ENCODE results near the gene TENM4.

The TENM4 gene

DNA sequence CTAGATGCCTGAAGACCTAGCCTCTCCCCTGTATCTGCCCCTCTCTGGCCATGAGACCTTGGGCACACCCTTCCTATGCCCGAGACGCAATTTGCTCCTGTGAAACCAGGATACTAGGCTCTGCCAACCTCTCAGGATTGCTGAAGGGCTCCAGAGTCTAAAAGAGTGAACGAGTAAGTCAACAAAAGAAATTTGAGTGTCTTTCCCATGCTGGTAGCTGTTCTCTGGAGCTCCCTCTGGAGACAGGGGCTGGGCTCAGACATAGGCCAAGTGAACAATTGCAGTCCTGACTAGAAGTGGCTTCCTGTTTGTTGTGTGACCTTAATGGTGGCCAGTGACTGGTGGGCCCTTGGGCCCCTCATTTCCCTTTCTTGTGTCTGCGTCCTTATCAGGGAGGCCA lies 677.2 kb downstream of the TENM4 start:
- H3K9me3 Mint-ChIP-seq = no peaks in the 10 kb centered on the region
- H3K36me3 Mint-ChIP-seq (ENCODE audit: low read depth) = no peaks in the 10 kb centered on the region
- H3K27ac Mint-ChIP-seq = no peak overlapping the region
- no peaks in the 10 kb centered on the region for H3K4me1 Mint-ChIP-seq (ENCODE audit: low read depth)
- no peak overlapping the region for H3K4me3 Mint-ChIP-seq
- intact Hi-C loops (cut with micrococcal nuclease) = no loop called here
- H3K27me3 Mint-ChIP-seq = peaks cover 9% of the 10 kb centered on the region

GRCh38 chr11:78762105-78762504 lies 678.7 kb downstream of the TENM4 start:
- H3K4me3 Mint-ChIP-seq = no peak overlapping the region
- no peak overlapping the region for H3K27ac Mint-ChIP-seq
- H3K36me3 Mint-ChIP-seq (ENCODE audit: low read depth) = no peaks in the 10 kb centered on the region
- H3K27me3 Mint-ChIP-seq = peaks cover 4% of the 10 kb centered on the region
- intact Hi-C loops (cut with micrococcal nuclease) = no loop called here
- H3K4me1 Mint-ChIP-seq (ENCODE audit: low read depth) = no peaks in the 10 kb centered on the region
- no peaks in the 10 kb centered on the region for H3K9me3 Mint-ChIP-seq

DNA sequence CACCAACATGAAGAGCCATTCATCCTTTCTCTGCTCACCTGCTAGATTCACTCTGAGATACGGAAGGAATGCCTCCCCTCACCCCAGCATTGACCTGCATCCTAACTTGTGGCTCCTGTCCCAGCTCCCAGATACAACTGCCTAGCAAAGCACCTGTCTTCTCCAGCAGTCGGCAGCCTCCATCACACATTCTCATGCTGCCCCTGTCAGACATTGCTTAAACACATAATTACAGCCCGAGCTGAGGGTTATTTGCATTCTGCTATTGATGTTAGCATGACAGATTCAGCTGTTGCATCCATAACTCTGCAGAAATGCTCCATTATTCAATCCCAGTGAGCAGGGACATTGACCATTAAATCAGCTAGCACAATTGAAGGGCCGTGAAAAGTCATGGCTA lies 681.8 kb downstream of the TENM4 start:
- no peak overlapping the region for H3K4me3 Mint-ChIP-seq
- H3K27ac Mint-ChIP-seq = no peak overlapping the region
- peaks cover 3% of the 10 kb centered on the region for H3K27me3 Mint-ChIP-seq
- H3K36me3 Mint-ChIP-seq (ENCODE audit: low read depth) = no peaks in the 10 kb centered on the region
- H3K9me3 Mint-ChIP-seq = no peaks in the 10 kb centered on the region
- H3K4me1 Mint-ChIP-seq (ENCODE audit: low read depth) = no peaks in the 10 kb centered on the region
- intact Hi-C loops (cut with micrococcal nuclease) = no loop called here

- Mint-ChIP-seq H3K9me3 (no peaks in the 10 kb centered on the region), H3K27ac (no peak overlapping the region), H3K4me1 (ENCODE audit: low read depth) (no peaks in the 10 kb centered on the region), H3K27me3 (peaks cover 9% of the 10 kb centered on the region), H3K36me3 (ENCODE audit: low read depth) (no peaks in the 10 kb centered on the region), H3K4me3 (no peak overlapping the region)
- intact Hi-C loops (cut with micrococcal nuclease) = no loop called here
Measured at GRCh38 chr11:78753297-78753696, 687.5 kb downstream of the TENM4 start.

DNA sequence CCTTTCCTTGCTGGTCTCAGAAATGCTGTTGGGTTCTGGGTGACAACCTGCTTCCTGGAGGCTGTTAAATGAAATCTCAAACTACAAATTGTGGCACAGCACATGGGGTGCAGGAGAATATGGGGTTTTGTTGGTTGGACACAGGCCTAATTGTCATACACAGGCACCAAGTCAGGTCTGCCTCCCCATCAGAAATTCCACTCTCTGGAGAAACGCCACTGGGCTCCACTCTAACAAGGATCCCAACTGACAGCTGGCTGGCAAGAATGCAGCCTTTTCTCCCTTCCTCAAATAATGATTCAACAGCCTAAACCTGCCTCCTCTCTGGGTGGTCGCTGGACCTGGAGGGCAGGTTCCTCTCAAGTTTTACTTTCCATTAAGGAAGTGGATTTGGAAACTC lies 688.3 kb downstream of the TENM4 start:
- H3K36me3 Mint-ChIP-seq (ENCODE audit: low read depth) = no peaks in the 10 kb centered on the region
- H3K9me3 Mint-ChIP-seq = no peaks in the 10 kb centered on the region
- no peak overlapping the region for H3K27ac Mint-ChIP-seq
- peaks cover 9% of the 10 kb centered on the region for H3K27me3 Mint-ChIP-seq
- no peaks in the 10 kb centered on the region for H3K4me1 Mint-ChIP-seq (ENCODE audit: low read depth)
- no peak overlapping the region for H3K4me3 Mint-ChIP-seq
- intact Hi-C loops (cut with micrococcal nuclease) = no loop called here

DNA sequence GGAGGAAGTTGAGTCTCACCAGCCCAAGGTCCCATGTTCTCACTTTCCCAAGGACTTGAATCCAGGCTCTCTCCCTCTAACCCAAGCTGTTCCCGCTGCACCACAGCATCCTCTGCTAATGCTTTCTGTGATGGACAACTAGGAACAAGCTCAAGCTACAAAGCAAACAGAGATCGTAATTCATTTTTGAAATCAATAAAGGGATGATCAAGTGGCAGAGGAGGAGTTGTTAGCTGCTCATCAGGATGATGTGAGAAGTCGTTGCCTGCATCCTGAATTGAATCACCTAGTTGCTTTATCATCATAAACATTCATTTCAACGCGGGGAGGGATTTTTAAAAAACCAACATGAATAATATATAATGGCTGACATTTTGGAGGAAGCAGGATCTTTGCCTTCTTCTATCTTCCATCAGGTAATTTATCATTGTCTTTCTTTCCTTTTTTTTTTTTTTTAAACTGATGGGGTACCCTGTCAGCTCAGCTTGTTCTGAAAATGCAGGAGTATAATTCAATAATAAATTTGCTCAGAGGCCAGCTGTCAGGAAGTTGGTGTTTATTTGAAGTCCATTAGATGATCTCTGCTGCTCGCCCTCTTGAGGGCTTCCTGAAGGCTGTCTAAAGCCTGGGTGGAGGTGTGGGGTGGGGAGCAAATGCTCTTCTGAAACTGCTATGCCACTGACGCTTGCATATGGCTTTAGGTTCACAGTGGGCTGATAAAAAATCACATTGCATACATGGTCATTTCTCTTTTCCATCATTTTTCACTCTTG lies 691.7 kb downstream of the TENM4 start:
- Mint-ChIP-seq H3K36me3 (ENCODE audit: low read depth) (no peaks in the 10 kb centered on the region), H3K4me3 (no peak overlapping the region), H3K27ac (no peak overlapping the region), H3K4me1 (ENCODE audit: low read depth) (no peaks in the 10 kb centered on the region), H3K27me3 (peaks cover 11% of the 10 kb centered on the region), H3K9me3 (no peaks in the 10 kb centered on the region)
- intact Hi-C loops (cut with micrococcal nuclease) = no loop called here

DNA sequence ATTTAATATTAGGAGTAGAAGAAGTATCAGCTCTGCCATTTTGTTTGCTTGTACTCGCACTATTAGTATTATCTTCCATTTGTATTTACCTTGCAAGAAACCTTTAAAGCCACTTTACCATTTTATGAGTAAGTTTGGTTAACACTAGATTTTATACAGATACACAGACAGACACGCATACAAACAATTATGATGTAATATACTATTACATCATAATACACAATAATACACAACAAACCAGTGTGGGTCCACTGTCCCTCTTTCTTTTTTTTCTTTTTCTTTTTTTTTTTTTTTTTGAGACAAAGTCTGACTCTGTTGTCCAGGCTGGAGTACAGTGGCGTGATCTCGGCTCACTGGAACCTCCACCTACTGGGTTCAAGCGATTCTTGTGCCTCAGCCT lies 695.9 kb downstream of the TENM4 start:
- no peaks in the 10 kb centered on the region for H3K9me3 Mint-ChIP-seq
- no peaks in the 10 kb centered on the region for H3K4me1 Mint-ChIP-seq (ENCODE audit: low read depth)
- H3K4me3 Mint-ChIP-seq = no peak overlapping the region
- peaks cover 13% of the 10 kb centered on the region for H3K27me3 Mint-ChIP-seq
- intact Hi-C loops (cut with micrococcal nuclease) = no loop called here
- H3K27ac Mint-ChIP-seq = no peak overlapping the region
- H3K36me3 Mint-ChIP-seq (ENCODE audit: low read depth) = no peaks in the 10 kb centered on the region

- intact Hi-C loops (cut with micrococcal nuclease) = no loop called here
- H3K9me3 Mint-ChIP-seq = no peaks in the 10 kb centered on the region
- no peaks in the 10 kb centered on the region for H3K4me1 Mint-ChIP-seq (ENCODE audit: low read depth)
- no peaks in the 10 kb centered on the region for H3K36me3 Mint-ChIP-seq (ENCODE audit: low read depth)
- H3K27me3 Mint-ChIP-seq = peaks cover 13% of the 10 kb centered on the region
- no peak overlapping the region for H3K4me3 Mint-ChIP-seq
- no peak overlapping the region for H3K27ac Mint-ChIP-seq
Measured at GRCh38 chr11:78744202-78744601, 696.6 kb downstream of the TENM4 start.

- intact Hi-C loops (cut with micrococcal nuclease) = no loop called here
- Mint-ChIP-seq H3K27me3 (peaks cover 10% of the 10 kb centered on the region), H3K4me1 (ENCODE audit: low read depth) (no peaks in the 10 kb centered on the region), H3K4me3 (no peak overlapping the region), H3K36me3 (ENCODE audit: low read depth) (no peaks in the 10 kb centered on the region), H3K9me3 (no peaks in the 10 kb centered on the region), H3K27ac (no peak overlapping the region)
Measured at GRCh38 chr11:78742430-78742829, 698.4 kb downstream of the TENM4 start.

GRCh38 chr11:78741741-78742140 lies 699.1 kb downstream of the TENM4 start:
- Mint-ChIP-seq H3K4me1 (ENCODE audit: low read depth) (no peaks in the 10 kb centered on the region), H3K4me3 (no peak overlapping the region), H3K27me3 (peaks cover 9% of the 10 kb centered on the region), H3K36me3 (ENCODE audit: low read depth) (no peaks in the 10 kb centered on the region), H3K9me3 (no peaks in the 10 kb centered on the region), H3K27ac (no peak overlapping the region)
- intact Hi-C loops (cut with micrococcal nuclease) = no loop called here

DNA sequence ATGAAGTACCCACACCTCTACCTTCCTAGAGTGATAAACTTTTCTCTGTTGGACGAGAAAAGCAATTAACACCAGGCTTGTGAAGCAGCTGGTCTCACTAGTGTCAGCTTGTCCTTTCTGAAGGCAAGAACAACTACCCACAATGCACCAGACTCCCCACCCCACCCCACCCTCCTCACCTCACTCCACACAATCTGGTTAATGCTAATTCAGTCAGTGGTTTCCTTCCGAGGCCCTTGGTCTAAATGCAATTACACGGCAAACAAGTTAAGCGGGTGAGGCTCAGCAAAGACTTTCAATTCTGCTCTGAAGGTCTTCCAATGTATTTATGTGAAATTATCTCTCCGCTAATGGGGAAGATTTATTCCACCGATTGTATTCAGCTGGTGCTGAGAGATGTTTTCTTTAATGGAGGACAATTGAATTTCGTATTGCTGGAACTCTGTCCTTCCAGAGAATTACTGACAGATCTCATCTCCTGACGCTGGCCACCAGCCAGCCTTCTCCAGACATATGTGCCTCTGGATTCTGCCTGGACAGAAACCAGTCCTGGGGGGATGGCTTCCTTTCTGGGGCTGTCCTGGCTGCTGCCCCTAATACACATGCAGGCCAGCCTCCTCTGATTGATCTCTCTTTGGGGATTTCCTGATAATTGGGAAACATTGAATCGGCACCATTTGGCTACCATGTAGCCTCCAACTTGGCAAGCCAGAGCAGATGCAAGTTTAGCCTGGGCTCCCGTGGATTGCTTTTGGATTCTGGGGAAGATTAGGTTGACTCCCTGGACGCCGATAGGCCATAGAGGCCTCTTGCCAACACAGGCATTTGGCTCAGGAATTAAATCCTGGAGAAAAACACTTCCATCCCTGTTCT lies 700.4 kb downstream of the TENM4 start:
- Mint-ChIP-seq H3K36me3 (ENCODE audit: low read depth) (no peaks in the 10 kb centered on the region), H3K9me3 (no peaks in the 10 kb centered on the region), H3K27me3 (peaks cover 9% of the 10 kb centered on the region), H3K4me1 (ENCODE audit: low read depth) (no peaks in the 10 kb centered on the region), H3K27ac (no peak overlapping the region), H3K4me3 (no peak overlapping the region)
- intact Hi-C loops (cut with micrococcal nuclease) = no loop called here

GRCh38 chr11:78737891-78738290 lies 702.9 kb downstream of the TENM4 start:
- Mint-ChIP-seq H3K27ac (no peak overlapping the region), H3K4me1 (ENCODE audit: low read depth) (no peaks in the 10 kb centered on the region), H3K27me3 (peaks cover 5% of the 10 kb centered on the region), H3K9me3 (no peaks in the 10 kb centered on the region), H3K36me3 (ENCODE audit: low read depth) (no peaks in the 10 kb centered on the region), H3K4me3 (no peak overlapping the region)
- intact Hi-C loops (cut with micrococcal nuclease) = no loop called here

DNA sequence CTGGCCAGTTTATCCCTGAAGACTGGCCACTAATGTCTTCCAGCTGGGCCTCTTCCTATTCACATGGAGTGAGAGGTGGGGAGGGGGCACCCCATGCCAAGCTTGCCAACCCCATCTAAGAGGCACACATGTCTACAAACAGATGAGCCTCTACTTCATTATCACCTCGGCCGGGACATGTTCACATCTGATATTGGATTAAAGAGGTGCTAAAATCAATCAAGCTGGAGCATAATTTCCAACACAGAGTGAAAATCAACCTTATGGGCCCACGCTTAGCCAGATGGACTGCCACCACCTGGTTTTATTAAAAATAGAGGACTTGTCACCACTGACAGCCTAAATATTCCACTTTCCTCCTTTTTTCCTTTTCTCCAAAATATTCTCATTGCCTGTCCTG lies 703.5 kb downstream of the TENM4 start:
- H3K27ac Mint-ChIP-seq = no peak overlapping the region
- H3K4me1 Mint-ChIP-seq (ENCODE audit: low read depth) = no peaks in the 10 kb centered on the region
- no peaks in the 10 kb centered on the region for H3K9me3 Mint-ChIP-seq
- intact Hi-C loops (cut with micrococcal nuclease) = no loop called here
- no peak overlapping the region for H3K4me3 Mint-ChIP-seq
- peaks cover 2% of the 10 kb centered on the region for H3K27me3 Mint-ChIP-seq
- no peaks in the 10 kb centered on the region for H3K36me3 Mint-ChIP-seq (ENCODE audit: low read depth)

- Mint-ChIP-seq H3K27me3 (peaks cover 2% of the 10 kb centered on the region), H3K36me3 (ENCODE audit: low read depth) (no peaks in the 10 kb centered on the region), H3K4me3 (no peak overlapping the region), H3K4me1 (ENCODE audit: low read depth) (no peaks in the 10 kb centered on the region), H3K9me3 (no peaks in the 10 kb centered on the region), H3K27ac (no peak overlapping the region)
- intact Hi-C loops (cut with micrococcal nuclease) = no loop called here
Measured at GRCh38 chr11:78735711-78736110, 705.1 kb downstream of the TENM4 start.

All from dendritic cell treated with granulocyte-macrophage colony-stimulating factor and Interleukin-4, amounts not matched to agents 40 ng/mL and 50 ng/mL, for 4 days (primary cell).